Breast epithelium (tissue), 4 donors: Measurements from ENCODE around the gene UBE2O. TPM values are rescaled to one million over a fixed set of nuclear protein-coding genes. Genes with fewer than 3 reads are reported as not detected.

Experiments
- DNase-seq, 2 donors: peaks; one replicate each; pipeline ENCODE4 v3.0.0-alpha.2; 2019; ENCODE audit warnings: low spot score in 2 of 2
- H3K27ac ChIP-seq, 2 donors: fragments of 200-600 bp; sonication (generic) in 1 of 2; one replicate each; pipeline ENCODE4 v1.5.1; 2016 to 2019; ENCODE audit warnings: mild to moderate bottlenecking in 1 of 2
- H3K27me3 ChIP-seq, 2 donors: fragments of 200-600 bp; sonication (generic) in 1 of 2; one replicate each; pipeline versions ENCODE4 v1.5.1 to v1.6.0; 2017 to 2019; ENCODE audit warnings: control low read depth in 1 of 2, mild to moderate bottlenecking in 1 of 2
- H3K36me3 ChIP-seq: fragments of 200-600 bp; one replicate; pipeline ENCODE4 v1.5.1; 2019
- H3K4me1 ChIP-seq, 2 donors: fragments of 200-600 bp; sonication (generic); one replicate each; pipeline ENCODE4 v1.5.1; 2016 to 2019; ENCODE audit warnings: control low read depth in 1 of 2
- H3K4me3 ChIP-seq, 3 donors: fragments of 200-600 bp; sonication (generic); 1 replicate in 2 of 3; 2 replicates in 1 of 3; pipeline ENCODE4 v1.5.1; 2016 to 2019; ENCODE audit warnings: mild to moderate bottlenecking in 3 of 3, moderate library complexity in 2 of 3
- H3K9me3 ChIP-seq, 2 donors: fragments of 200-600 bp; sonication (generic) in 1 of 2; one replicate each; pipeline ENCODE4 v1.5.1; 2016 to 2019; ENCODE audit warnings: control low read depth in 1 of 2
- CTCF ChIP-seq, 3 donors: fragments of 450-650 bp; IDR thresholded peaks; one replicate each; pipeline ENCODE4 v1.5.1; 2016 to 2017; ENCODE audit warnings: antibody characterized with exemption in 3 of 3, mild to moderate bottlenecking in 3 of 3, moderate library complexity in 3 of 3
- POLR2A ChIP-seq: fragments of 450-650 bp; IDR thresholded peaks from one replicate; pipeline ENCODE4 v1.6.1; 2016; ENCODE audit warnings: antibody characterized with exemption, mild to moderate bottlenecking, moderate library complexity
- POLR2AphosphoS5 ChIP-seq, 3 donors: sonication (generic); formaldehyde crosslinking; IDR thresholded peaks; one replicate each; pipeline ENCODE4 v1.6.1; 2017; ENCODE audit warnings: antibody characterized with exemption in 3 of 3
- intact Hi-C: fragments of 100-400 bp; cut with DNase I; formaldehyde crosslinking; loops from one replicate; pipeline ENCODE4 v1.15.1; 2023; ENCODE audit warnings: low total_unique reads
- total RNA-seq, 3 donors: library from RNA; depleted of rRNA; stranded (reverse); fragments of >200 nt; gene quantifications; one replicate each; pipeline ENCODE4 v1.1.0, GENCODE V29; 2016

The UBE2O gene
- total RNA-seq, 3 donors from 2014 or later = 17.4 to 22.5 (median 17.7) TPM

- Histone ChIP-seq H3K4me1 (peaks cover 0 to 20% of the 10 kb centered on the region in 2 donors), H3K27me3 (no peaks in the 10 kb centered on the region)
Observed at GRCh38 chr17:76383546-76384221, 69.3 kb downstream of the UBE2O start.

DNA sequence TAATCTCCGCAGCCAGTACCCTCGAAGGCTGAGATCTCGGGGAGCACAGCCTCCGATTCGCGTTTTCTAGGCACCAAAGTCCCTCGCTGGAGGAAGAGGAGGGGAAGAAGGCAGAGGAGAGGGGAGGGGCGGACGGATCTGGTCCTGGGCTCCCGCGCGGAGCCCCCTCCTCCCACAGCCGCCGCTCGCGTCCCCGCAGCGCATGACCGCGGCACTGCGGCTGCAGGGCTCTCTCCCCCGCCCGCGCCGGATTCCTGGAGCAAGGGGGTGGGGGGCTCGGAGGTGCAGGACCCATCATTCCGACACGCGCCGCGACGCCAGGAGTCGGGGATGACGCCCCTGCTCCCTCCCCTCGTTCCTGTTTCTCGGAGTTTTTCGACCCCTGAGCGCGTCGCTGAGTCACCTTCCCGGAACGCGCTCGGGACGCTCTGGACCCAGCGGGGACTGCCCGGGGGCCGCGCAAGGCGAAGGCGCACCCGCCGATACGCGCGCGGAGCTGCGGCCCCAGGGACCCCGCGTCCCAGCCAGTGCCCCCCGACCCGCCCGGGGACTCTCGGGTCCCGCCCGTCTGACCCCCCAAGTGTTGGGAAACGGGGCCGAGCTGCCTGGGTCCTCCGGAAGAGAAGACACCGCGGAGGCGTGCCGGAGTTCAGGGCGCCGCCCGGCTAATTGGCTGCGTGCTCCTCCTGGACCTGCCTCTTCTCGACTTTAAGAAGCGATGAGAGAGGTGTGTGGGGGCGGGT, 70.0 kb downstream of the UBE2O start:
- TF ChIP-seq POLR2AphosphoS5 (IDR thresholded peaks at IDR 0.05) = peak in 1 of 3 donors; percentile 46
- no peak for TF ChIP-seq POLR2A
- no peak for TF ChIP-seq CTCF (IDR thresholded peaks at IDR 0.05)
- DNase-seq = peak in 1 of 2 donors; percentile 70
- Histone ChIP-seq H3K9me3 (no peaks in the 10 kb centered on the region), H3K4me3 (peak overlapping the region; percentile 51 to 66 (median 62)), H3K27me3 (no peaks in the 10 kb centered on the region), H3K36me3 (no peaks in the 10 kb centered on the region), H3K27ac (peak overlapping the region; percentile 88 to 89), H3K4me1 (peaks cover 0 to 20% of the 10 kb centered on the region in 2 donors)
- intact Hi-C loops = loop anchor here (5.0 kb wide), 1 partner anchor 789 kb away; no protein-coding TSS in a partner anchor

More at GRCh38 chr17:76383546-76384221, 69.3 kb downstream of the UBE2O start:
- Histone ChIP-seq H3K27ac (peak overlapping the region; percentile 88 to 89), H3K4me3 (peak overlapping the region; percentile 51 to 66 (median 62)), H3K36me3 (no peaks in the 10 kb centered on the region), H3K9me3 (no peaks in the 10 kb centered on the region)
- DNase-seq = peak in 1 of 2 donors; percentile 50
- TF ChIP-seq POLR2AphosphoS5 (IDR thresholded peaks at IDR 0.05) (no peak), CTCF (IDR thresholded peaks at IDR 0.05) (peak; percentile 39 to 57 (median 55))
- intact Hi-C loops = loop anchor here (5.0 kb wide), 1 partner anchor 789 kb away; no protein-coding TSS in a partner anchor

- DNase-seq = peak in 1 of 2 donors; percentile 54
- Histone ChIP-seq H3K4me3 (peak overlapping the region; percentile 51 to 66 (median 62)), H3K27ac (peak overlapping the region; percentile 88 to 89)
Observed at GRCh38 chr17:76382351-76382802, 70.6 kb downstream of the UBE2O start.

DNA sequence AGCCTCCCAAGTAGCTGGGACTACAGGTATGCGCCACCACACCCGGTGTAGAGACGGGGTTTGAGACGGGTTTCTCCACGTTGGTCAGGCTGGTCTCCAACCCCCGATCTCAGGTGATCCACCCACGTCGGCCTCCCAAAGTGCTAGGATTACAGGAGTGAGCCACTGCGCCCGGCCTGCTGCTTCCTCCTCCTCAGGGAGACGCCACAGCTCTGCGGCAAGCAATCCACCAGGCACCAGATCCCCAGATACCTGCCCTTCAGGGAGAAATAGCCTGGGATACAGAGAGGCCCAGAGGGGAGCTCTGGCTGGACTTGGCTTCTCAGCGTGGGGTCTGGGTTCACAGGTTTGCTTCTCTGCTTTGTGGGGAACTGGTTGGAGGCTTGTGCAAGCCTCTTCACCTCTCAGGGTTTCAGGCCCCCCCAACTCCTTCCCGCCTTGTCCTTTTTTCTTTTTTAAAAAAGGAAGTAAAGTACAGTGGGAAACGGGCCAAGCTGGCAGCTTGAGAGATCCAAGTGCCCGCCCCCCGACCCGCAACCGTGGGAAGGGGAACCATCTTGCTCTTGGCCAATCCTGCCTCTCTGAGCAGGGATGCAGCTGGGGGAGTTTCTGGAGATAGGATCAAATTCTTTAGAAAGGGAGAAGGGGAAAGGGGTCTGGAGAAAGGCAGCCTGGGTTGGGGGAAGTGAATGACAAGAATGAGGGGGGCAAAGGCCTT, 71.2 kb downstream of the UBE2O start:
- no peak for TF ChIP-seq POLR2A
- TF ChIP-seq POLR2AphosphoS5 (IDR thresholded peaks at IDR 0.05) = no peak
- no peak for TF ChIP-seq CTCF (IDR thresholded peaks at IDR 0.05)
- no peak for DNase-seq
- H3K4me1 ChIP-seq = peaks cover 0 to 20% of the 10 kb centered on the region in 2 donors
- intact Hi-C loops = loop anchor here (5.0 kb wide), 1 partner anchor 791 kb away; no protein-coding TSS in a partner anchor
- H3K9me3 ChIP-seq = no peaks in the 10 kb centered on the region
- no peaks in the 10 kb centered on the region for H3K27me3 ChIP-seq
- peak overlapping the region in 2 of 3 donors; percentile 62 to 66 for H3K4me3 ChIP-seq
- H3K36me3 ChIP-seq = no peaks in the 10 kb centered on the region
- H3K27ac ChIP-seq = peak overlapping the region; percentile 88 to 89

More at GRCh38 chr17:76382351-76382802, 70.6 kb downstream of the UBE2O start:
- no peaks in the 10 kb centered on the region for H3K36me3 ChIP-seq
- intact Hi-C loops = loop anchor here (5.0 kb wide), 1 partner anchor 790 kb away; no protein-coding TSS in a partner anchor
- H3K9me3 ChIP-seq = no peaks in the 10 kb centered on the region
- no peaks in the 10 kb centered on the region for H3K27me3 ChIP-seq
- peaks cover 0 to 20% of the 10 kb centered on the region in 2 donors for H3K4me1 ChIP-seq
- TF ChIP-seq POLR2A (no peak), POLR2AphosphoS5 (IDR thresholded peaks at IDR 0.05) (no peak), CTCF (IDR thresholded peaks at IDR 0.05) (no peak)
